Large intestine (tissue), 3 donors: Measurements from ENCODE around the gene FBXW9. TPM values are rescaled to one million over a fixed set of nuclear protein-coding genes. Genes with fewer than 3 reads are reported as not detected.

ENCODE experiments used
- DNase-seq, 2 donors: peaks; one replicate each; pipeline versions ENCODE4 v3.0.0 to v3.0.0-alpha.2; 2013
- H3K27ac ChIP-seq: one replicate; pipeline ENCODE4 v1.5.1; 2013; ENCODE audit warnings: low read length
- H3K27me3 ChIP-seq: 2 replicates; pipeline ENCODE4 v1.6.1; 2013; ENCODE audit warnings: low read length; ENCODE audit not compliant: control insufficient read depth, insufficient read depth
- H3K36me3 ChIP-seq: 2 replicates; pipeline ENCODE4 v1.6.1; 2013; ENCODE audit warnings: low read length; ENCODE audit not compliant: control insufficient read depth, insufficient read depth
- H3K4me1 ChIP-seq: one replicate; pipeline ENCODE4 v1.6.1; 2013; ENCODE audit warnings: low read length; ENCODE audit not compliant: control insufficient read depth, insufficient read depth
- H3K4me3 ChIP-seq: one replicate; pipeline ENCODE4 v1.5.1; 2013; ENCODE audit warnings: low read length
- H3K9me3 ChIP-seq: one replicate; pipeline ENCODE4 v1.6.1; 2013; ENCODE audit warnings: mild to moderate bottlenecking, low read depth, low read length, moderate library complexity; ENCODE audit not compliant: control insufficient read depth
- WGBS: methylation state at CpG from one replicate; pipeline ENCODE4 v1.1.5; 2013; ENCODE audit warnings: low lambda C conversion rate; ENCODE audit not compliant: insufficient coverage; 5-methylcytosine and 5-hydroxymethylcytosine counted together
- polyA plus RNA-seq: library from polyadenylated mRNA; unstranded; fragments of 120-200 nt; gene quantifications from one replicate; pipeline ENCODE4 v1.2.1, GENCODE V29; 2013

Gene FBXW9
- polyA plus RNA-seq, 1 donor: 9.5 TPM

- Histone ChIP-seq H3K4me1 (peaks cover 21% of the 10 kb centered on the region), H3K4me3 (peak overlapping the region; percentile 71), H3K36me3 (peaks cover 23% of the 10 kb centered on the region), H3K9me3 (no peaks in the 10 kb centered on the region), H3K27me3 (no peaks in the 10 kb centered on the region), H3K27ac (peak overlapping the region; percentile 93)
- WGBS: no CpG with 5 or more reads among the region's 24 CpGs
- peak in 1 of 2 donors; percentile 50 for DNase-seq
Observed at GRCh38 chr19:12668932-12669269, 27.5 kb downstream of the FBXW9 start.

GRCh38 chr19:12668346-12668745 is 28.1 kb downstream of the FBXW9 start:
- H3K4me1 ChIP-seq: peaks cover 21% of the 10 kb centered on the region
- H3K27me3 ChIP-seq: no peaks in the 10 kb centered on the region
- H3K36me3 ChIP-seq: peaks cover 21% of the 10 kb centered on the region
- no peaks in the 10 kb centered on the region for H3K9me3 ChIP-seq
- peak overlapping the region; percentile 71 for H3K4me3 ChIP-seq
- no peak for DNase-seq
- WGBS: no CpG with 5 or more reads among the region's 8 CpGs
- peak overlapping the region; percentile 93 for H3K27ac ChIP-seq

GRCh38 chr19:12667731-12668302 is 28.6 kb downstream of the FBXW9 start:
- no CpG with 5 or more reads among the region's 4 CpGs for WGBS
- Histone ChIP-seq H3K9me3 (no peaks in the 10 kb centered on the region), H3K27ac (peak overlapping the region; percentile 93), H3K4me1 (peaks cover 21% of the 10 kb centered on the region), H3K36me3 (peaks cover 24% of the 10 kb centered on the region), H3K27me3 (no peaks in the 10 kb centered on the region), H3K4me3 (peak overlapping the region; percentile 89)
- DNase-seq: peak; percentile 62 to 64

GRCh38 chr19:12666265-12667048 is 30.0 kb downstream of the FBXW9 start, which contains the start of the genes MAN2B1 and WDR83:
Gene MAN2B1 (minus strand): TSS chr19:12666742. CDS start chr19:12666701, 41 bp downstream.
Gene WDR83 (plus strand): TSS chr19:12666807. CDS start chr19:12669791, 2,984 bp downstream.
- WGBS: no CpG with 5 or more reads among the region's 46 CpGs
- Histone ChIP-seq H3K4me1 (peaks cover 21% of the 10 kb centered on the region), H3K9me3 (no peaks in the 10 kb centered on the region), H3K36me3 (peaks cover 26% of the 10 kb centered on the region), H3K27ac (peak within 1 kb of the TSS; percentile 93), H3K27me3 (no peaks in the 10 kb centered on the region), H3K4me3 (peak within 1 kb of the TSS; percentile 89)
- DNase-seq: peak; percentile 67 to 81

- Histone ChIP-seq H3K9me3 (no peaks in the 10 kb centered on the region), H3K36me3 (peaks cover 32% of the 10 kb centered on the region), H3K27ac (no peak overlapping the region), H3K27me3 (no peaks in the 10 kb centered on the region), H3K4me1 (peaks cover 20% of the 10 kb centered on the region), H3K4me3 (peak overlapping the region; percentile 89)
- WGBS: no CpG with 5 or more reads among the region's 12 CpGs
- no peak for DNase-seq
Observed at GRCh38 chr19:12665671-12666264, 30.7 kb downstream of the FBXW9 start.

- Histone ChIP-seq H3K4me3 (no peak overlapping the region), H3K9me3 (no peaks in the 10 kb centered on the region), H3K4me1 (peaks cover 15% of the 10 kb centered on the region), H3K27ac (no peak overlapping the region), H3K27me3 (no peaks in the 10 kb centered on the region), H3K36me3 (peaks cover 35% of the 10 kb centered on the region)
- no CpG with 5 or more reads among the region's 10 CpGs for WGBS
- DNase-seq: no peak
Observed at GRCh38 chr19:12665281-12665573, 31.2 kb downstream of the FBXW9 start.

GRCh38 chr19:12664406-12665280 is 31.8 kb downstream of the FBXW9 start:
- no peaks in the 10 kb centered on the region for H3K27me3 ChIP-seq
- no peak overlapping the region for H3K27ac ChIP-seq
- H3K4me1 ChIP-seq: peaks cover 13% of the 10 kb centered on the region
- WGBS: no CpG with 5 or more reads among the region's 29 CpGs
- H3K36me3 ChIP-seq: peaks cover 35% of the 10 kb centered on the region
- DNase-seq: peak in 1 of 2 donors; percentile 28
- H3K9me3 ChIP-seq: no peaks in the 10 kb centered on the region
- H3K4me3 ChIP-seq: no peak overlapping the region

GRCh38 chr19:12660980-12661379 is 35.5 kb downstream of the FBXW9 start:
- DNase-seq: no peak
- Histone ChIP-seq H3K9me3 (peaks cover 6% of the 10 kb centered on the region), H3K4me3 (no peak overlapping the region), H3K27ac (no peak overlapping the region), H3K4me1 (no peaks in the 10 kb centered on the region), H3K27me3 (no peaks in the 10 kb centered on the region), H3K36me3 (peaks cover 38% of the 10 kb centered on the region)
- no CpG with 5 or more reads among the region's 12 CpGs for WGBS

GRCh38 chr19:12657966-12658365 is 38.5 kb downstream of the FBXW9 start:
- Histone ChIP-seq H3K9me3 (peaks cover 6% of the 10 kb centered on the region), H3K36me3 (peaks cover 37% of the 10 kb centered on the region), H3K4me3 (no peak overlapping the region), H3K4me1 (no peaks in the 10 kb centered on the region), H3K27ac (no peak overlapping the region), H3K27me3 (no peaks in the 10 kb centered on the region)
- no CpG with 5 or more reads among the region's 22 CpGs for WGBS
- no peak for DNase-seq
